ENCODE measurements around the gene TERB1. TPM values are rescaled to one million over a fixed set of nuclear protein-coding genes. Genes with fewer than 3 reads are reported as not detected.

Gene TERB1
- total and polyA plus RNA-seq, 5 donors = 0.22 TPM; not detected in 4

Other genes starting within 250 kb of the TERB1 start
- 10 to 100 TPM in 3 of 4 donors, 1 to 10 TPM in 1; 8.9 to 19.0 (median 13.3) TPM for gene CKLF, start 249.0 kb downstream of the TERB1 start, total RNA-seq
- 17.7 TPM for gene CKLF, start 249.0 kb downstream of the TERB1 start, polyA plus RNA-seq
- gene CMTM1, start 235.1 kb downstream of the TERB1 start, total RNA-seq = 1 to 10 TPM in 3 of 4 donors, under 1 TPM in 1; 0.82 to 2.6 (median 1.9) TPM
- gene CMTM1, start 235.1 kb downstream of the TERB1 start, polyA plus RNA-seq = 0.14 TPM
- gene CMTM2, start 222.1 kb downstream of the TERB1 start, total RNA-seq = under 1 TPM in 1 of 4 donors, not detected in 3; 0.47 TPM
- gene CMTM2, start 222.1 kb downstream of the TERB1 start, polyA plus RNA-seq = not detected
- 10 to 100 TPM; 10.3 to 17.4 (median 14.8) TPM for gene CMTM3, start 196.9 kb downstream of the TERB1 start, total RNA-seq
- 12.6 TPM for gene CMTM3, start 196.9 kb downstream of the TERB1 start, polyA plus RNA-seq
- gene CMTM4, start 104.8 kb downstream of the TERB1 start, total RNA-seq = 10 to 100 TPM; 13.2 to 15.9 (median 14.6) TPM
- gene CMTM4, start 104.8 kb downstream of the TERB1 start, polyA plus RNA-seq = 7.9 TPM
- 100 to 1,000 TPM in 1 of 4 donors, 10 to 100 TPM in 3; 73.1 to 110 (median 94.2) TPM for gene DYNC1LI2, start 50.0 kb downstream of the TERB1 start, total RNA-seq
- gene DYNC1LI2, start 50.0 kb downstream of the TERB1 start, polyA plus RNA-seq = 42.0 TPM
- 10 to 100 TPM; 30.9 to 35.6 (median 32.6) TPM for gene NAE1, start 29.4 kb upstream of the TERB1 start, total RNA-seq
- 26.2 TPM for gene NAE1, start 29.4 kb upstream of the TERB1 start, polyA plus RNA-seq
- not detected for gene CA7, start 42.8 kb upstream of the TERB1 start, total RNA-seq
- gene CA7, start 42.8 kb upstream of the TERB1 start, polyA plus RNA-seq = not detected
- gene PDP2, start 78.9 kb upstream of the TERB1 start, total RNA-seq = 1 to 10 TPM; 3.8 to 4.4 (median 4.1) TPM
- 2.1 TPM for gene PDP2, start 78.9 kb upstream of the TERB1 start, polyA plus RNA-seq
- under 1 TPM; 0.38 to 0.97 (median 0.65) TPM for gene CDH16, start 117.3 kb upstream of the TERB1 start, total RNA-seq
- gene CDH16, start 117.3 kb upstream of the TERB1 start, polyA plus RNA-seq = 0.50 TPM
- 100 to 1,000 TPM; 135 to 299 (median 142) TPM for gene RRAD, start 124.0 kb upstream of the TERB1 start, total RNA-seq
- gene RRAD, start 124.0 kb upstream of the TERB1 start, polyA plus RNA-seq = 375 TPM
- 100 to 1,000 TPM in 2 of 4 donors, 10 to 100 TPM in 2; 82.8 to 104 (median 100) TPM for gene CIAO2B, start 132.8 kb upstream of the TERB1 start, total RNA-seq
- 239 TPM for gene CIAO2B, start 132.8 kb upstream of the TERB1 start, polyA plus RNA-seq
- gene CES2, start 133.9 kb upstream of the TERB1 start, total RNA-seq = 10 to 100 TPM; 32.4 to 47.6 (median 37.1) TPM
- 46.1 TPM for gene CES2, start 133.9 kb upstream of the TERB1 start, polyA plus RNA-seq
- gene CES3, start 159.7 kb upstream of the TERB1 start, total RNA-seq = 1 to 10 TPM in 2 of 4 donors, under 1 TPM in 2; 0.88 to 1.3 (median 0.98) TPM
- 0.48 TPM for gene CES3, start 159.7 kb upstream of the TERB1 start, polyA plus RNA-seq
- gene CES4A, start 187.0 kb upstream of the TERB1 start, total RNA-seq = 10 to 100 TPM; 11.1 to 21.5 (median 12.1) TPM
- gene CES4A, start 187.0 kb upstream of the TERB1 start, polyA plus RNA-seq = 10.3 TPM
- 10 to 100 TPM; 23.7 to 39.3 (median 29.6) TPM for gene CBFB, start 227.6 kb upstream of the TERB1 start, total RNA-seq
- 15.7 TPM for gene CBFB, start 227.6 kb upstream of the TERB1 start, polyA plus RNA-seq